Panc1 (cell line): ENCODE data around the gene ACACA. TPM values are rescaled to one million over a fixed set of nuclear protein-coding genes. Genes with fewer than 3 reads are reported as not detected.

Source experiments
- ATAC-seq: fragments of 200-7000 bp; cut with Tn5 transposase; 2 replicates; pipeline ENCODE4 v1.9.1; 2020; ENCODE audit warnings: mild to moderate bottlenecking, moderate library complexity
- BruUV-seq: library from RNA; stranded (reverse); fragments of 400-500 nt; replicated peaks from 2 replicates; lab custom pipeline; 2021; lab: Mats Ljungman, UMichigan
- CTCF ChIA-PET: fragments of 300-600 bp; sonication (Branson Sonifier 250); formaldehyde crosslinking; loops from one replicate; lab custom pipeline; 2022; ENCODE audit warnings: antibody characterized with exemption; lab: Charles Lee
- POLR2A ChIA-PET: fragments of 300-600 bp; sonication (Branson Sonifier 250); formaldehyde crosslinking; loops from one replicate; lab custom pipeline; 2022; ENCODE audit warnings: antibody characterized with exemption; lab: Charles Lee
- DNase-seq: peaks from one replicate; pipeline ENCODE4 v3.0.0-alpha.2; 2010; ENCODE audit warnings: low read depth, low spot score
- H3K27ac ChIP-seq: 2 replicates; pipeline ENCODE4 v1.5.1; 2011; ENCODE audit warnings: mild to moderate bottlenecking, low read length, inconsistent platforms
- H3K27me3 ChIP-seq: fragments of 200-500 bp; sonication (Bioruptor generic); 2 replicates; pipeline ENCODE4 v1.6.0; 2014; ENCODE audit warnings: low read length, inconsistent platforms; ENCODE audit not compliant: control insufficient read depth, insufficient read depth
- H3K36me3 ChIP-seq: fragments of 200-500 bp; sonication (Bioruptor generic); 2 replicates; pipeline ENCODE4 v1.5.1; 2014; ENCODE audit warnings: inconsistent platforms, mild to moderate bottlenecking, low read length, moderate library complexity; ENCODE audit not compliant: control insufficient read depth, insufficient read depth
- H3K4me1 ChIP-seq: 2 replicates; pipeline ENCODE4 v1.5.1; 2011; ENCODE audit warnings: inconsistent platforms, mild to moderate bottlenecking, low read length, moderate library complexity; ENCODE audit not compliant: control insufficient read depth, insufficient read depth
- H3K4me3 ChIP-seq, 2 experiments: 2 replicates each; pipeline ENCODE4 v1.5.1; 2011 to 2012; ENCODE audit warnings: low read depth in 2 of 2, low read length in 2 of 2, mild to moderate bottlenecking in 2 of 2, inconsistent platforms in 1 of 2, moderate library complexity in 1 of 2
- H3K9me3 ChIP-seq: fragments of 200-500 bp; sonication (Bioruptor generic); 2 replicates; pipeline ENCODE4 v1.5.1; 2014; ENCODE audit warnings: low read depth, mild to moderate bottlenecking, inconsistent platforms, low read length, moderate library complexity; ENCODE audit not compliant: control insufficient read depth, insufficient read depth
- CTCF ChIP-seq: fragments of 450-650 bp; IDR thresholded peaks from 2 replicates; pipeline ENCODE4 v1.5.1; 2017; ENCODE audit warnings: mild to moderate bottlenecking
- POLR2AphosphoS5 ChIP-seq: IDR thresholded peaks from 2 replicates; pipeline ENCODE4 v1.6.1; 2012; ENCODE audit warnings: mild to moderate bottlenecking, low read depth, low read length, moderate library complexity
- SIN3A ChIP-seq: IDR thresholded peaks from 2 replicates; pipeline ENCODE4 v1.6.1; 2012; ENCODE audit warnings: low read depth, mild to moderate bottlenecking, low read length, moderate library complexity, borderline replicate concordance; ENCODE audit not compliant: insufficient read depth
- TCF7L2 ChIP-seq: IDR thresholded peaks from 2 replicates; pipeline ENCODE4 v1.6.1; 2011; ENCODE audit warnings: mild to moderate bottlenecking, low read depth, low read length, inconsistent platforms
- in situ Hi-C: cut with HindIII; loops from 2 replicates; pipeline ENCODE4 v1.10.0; 2016; ENCODE audit warnings: low sequenced_read_pairs, low pct_unique_long_range_greater_than_20kb
- intact Hi-C: fragments of 100-400 bp; cut with micrococcal nuclease; formaldehyde crosslinking; loops from one replicate; pipeline ENCODE4 v1.10.0; 2022; ENCODE audit not compliant: unreplicated experiment
- total RNA-seq: library from RNA; stranded (reverse); gene quantifications from one replicate; pipeline ENCODE4 v1.2.1, GENCODE V29; 2021; ENCODE audit not compliant: unreplicated experiment
- TF ChIP-seq, protein P1 (sequence below), 2 experiments: IDR thresholded peaks; 2 replicates each; pipeline ENCODE4 v1.6.1; 2011 to 2012; ENCODE audit warnings: low read depth in 2 of 2, control low read depth in 1 of 2, low read length in 1 of 2, mild to moderate bottlenecking in 1 of 2, moderate library complexity in 1 of 2; ENCODE audit not compliant: insufficient read depth in 1 of 2

ACACA gene
- total RNA-seq, 1 experiment from 2014 or later, result 131 TPM

DNA sequence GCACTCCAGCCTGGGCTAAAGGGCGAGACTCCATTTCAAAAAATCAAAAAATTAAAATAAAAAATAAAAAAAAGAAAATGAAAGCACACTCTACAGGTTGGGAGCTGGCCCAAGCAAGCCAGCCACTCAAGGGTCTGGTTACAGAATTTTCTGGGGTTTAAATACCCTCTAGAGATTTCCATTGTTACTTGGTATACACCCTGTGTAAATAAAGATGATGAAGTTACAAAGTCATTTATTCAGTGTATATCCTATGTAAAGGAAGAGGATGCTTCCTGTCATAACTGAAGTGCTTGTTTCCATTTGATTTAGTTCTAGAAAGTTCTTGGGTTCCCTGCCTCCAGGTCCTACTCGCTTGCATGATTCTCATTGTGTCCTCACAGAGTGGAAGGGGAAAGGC, 110.7 kb downstream of the ACACA start:
- ChIA-PET POLR2A (no interaction called here), CTCF (no interaction called here)
- H3K4me3 ChIP-seq, result no peak overlapping the region
- intact Hi-C loops, result no loop called here
- no peak overlapping the region for H3K27ac ChIP-seq
- TF ChIP-seq POLR2AphosphoS5 (no peak), TCF7L2 (no peak), CTCF (no peak), SIN3A (no peak)
- TF ChIP-seq, protein P1, sequence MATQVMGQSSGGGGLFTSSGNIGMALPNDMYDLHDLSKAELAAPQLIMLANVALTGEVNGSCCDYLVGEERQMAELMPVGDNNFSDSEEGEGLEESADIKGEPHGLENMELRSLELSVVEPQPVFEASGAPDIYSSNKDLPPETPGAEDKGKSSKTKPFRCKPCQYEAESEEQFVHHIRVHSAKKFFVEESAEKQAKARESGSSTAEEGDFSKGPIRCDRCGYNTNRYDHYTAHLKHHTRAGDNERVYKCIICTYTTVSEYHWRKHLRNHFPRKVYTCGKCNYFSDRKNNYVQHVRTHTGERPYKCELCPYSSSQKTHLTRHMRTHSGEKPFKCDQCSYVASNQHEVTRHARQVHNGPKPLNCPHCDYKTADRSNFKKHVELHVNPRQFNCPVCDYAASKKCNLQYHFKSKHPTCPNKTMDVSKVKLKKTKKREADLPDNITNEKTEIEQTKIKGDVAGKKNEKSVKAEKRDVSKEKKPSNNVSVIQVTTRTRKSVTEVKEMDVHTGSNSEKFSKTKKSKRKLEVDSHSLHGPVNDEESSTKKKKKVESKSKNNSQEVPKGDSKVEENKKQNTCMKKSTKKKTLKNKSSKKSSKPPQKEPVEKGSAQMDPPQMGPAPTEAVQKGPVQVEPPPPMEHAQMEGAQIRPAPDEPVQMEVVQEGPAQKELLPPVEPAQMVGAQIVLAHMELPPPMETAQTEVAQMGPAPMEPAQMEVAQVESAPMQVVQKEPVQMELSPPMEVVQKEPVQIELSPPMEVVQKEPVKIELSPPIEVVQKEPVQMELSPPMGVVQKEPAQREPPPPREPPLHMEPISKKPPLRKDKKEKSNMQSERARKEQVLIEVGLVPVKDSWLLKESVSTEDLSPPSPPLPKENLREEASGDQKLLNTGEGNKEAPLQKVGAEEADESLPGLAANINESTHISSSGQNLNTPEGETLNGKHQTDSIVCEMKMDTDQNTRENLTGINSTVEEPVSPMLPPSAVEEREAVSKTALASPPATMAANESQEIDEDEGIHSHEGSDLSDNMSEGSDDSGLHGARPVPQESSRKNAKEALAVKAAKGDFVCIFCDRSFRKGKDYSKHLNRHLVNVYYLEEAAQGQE (IDR thresholded peaks at IDR 0.05; ENCODE audit: insufficient read depth in 1 of 2, low read depth in 2 of 2, low read length in 1 of 2), result no peak
- no peaks in the 10 kb centered on the region for H3K27me3 ChIP-seq
- no peak for DNase-seq
- H3K9me3 ChIP-seq, result no peaks in the 10 kb centered on the region
- ATAC-seq, result no peak
- in situ Hi-C loops, result no loop called here
- H3K4me1 ChIP-seq, result peaks cover 9% of the 10 kb centered on the region
- BruUV-seq, result no TSS peak
- H3K36me3 ChIP-seq, result no peaks in the 10 kb centered on the region

DNA sequence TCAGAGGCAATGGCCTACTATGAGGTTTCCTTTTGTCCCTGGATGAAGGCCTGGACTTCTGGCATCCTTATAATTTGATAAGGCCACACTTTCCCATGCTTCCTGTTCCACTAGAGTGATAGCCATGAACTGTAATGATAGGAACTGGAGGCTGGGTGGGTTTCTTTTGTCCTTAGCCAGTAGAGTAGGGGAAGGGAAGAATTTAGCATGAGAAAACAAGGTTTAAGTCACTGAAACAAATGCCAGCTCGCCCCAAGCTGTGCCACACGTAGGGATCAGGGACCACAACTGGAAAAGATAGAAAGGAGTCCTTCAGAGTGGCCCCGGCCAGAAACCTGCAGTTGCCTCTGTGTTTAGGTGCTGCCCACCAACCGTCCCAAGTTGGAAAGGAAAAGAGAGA, 111.7 kb downstream of the ACACA start:
- ATAC-seq, result no peak
- Histone ChIP-seq H3K27me3 (no peaks in the 10 kb centered on the region), H3K9me3 (no peaks in the 10 kb centered on the region), H3K36me3 (no peaks in the 10 kb centered on the region), H3K4me3 (no peak overlapping the region), H3K27ac (no peak overlapping the region), H3K4me1 (peaks cover 6% of the 10 kb centered on the region)
- no peak for DNase-seq
- in situ Hi-C loops, result no loop called here
- BruUV-seq, result no TSS peak
- ChIA-PET POLR2A (no interaction called here), CTCF (no interaction called here)
- intact Hi-C loops, result no loop called here
- TF ChIP-seq CTCF (no peak), TCF7L2 (no peak), POLR2AphosphoS5 (no peak), SIN3A (no peak)
- TF ChIP-seq, protein P1 (IDR thresholded peaks at IDR 0.05; ENCODE audit: insufficient read depth in 1 of 2, low read depth in 2 of 2, low read length in 1 of 2), result no peak
